B cell (primary cell): ENCODE data around the gene CR2. TPM values are rescaled to one million over a fixed set of nuclear protein-coding genes. Genes with fewer than 3 reads are reported as not detected.
"Not testable (repeated sequence)": the region's sequence is repeated elsewhere in the genome, so short reads cannot be mapped to it uniquely, and the experiment has no call there.

Experiments used
- ATAC-seq: fragments of 200-7000 bp; cut with Tn5 transposase; one replicate; pipeline ENCODE4 v1.10.0; 2021; ENCODE audit warnings: low read depth, mild to moderate bottlenecking, moderate number of reproducible peaks, moderate library complexity
- CTCF ChIA-PET: fragments of 350-600 bp; sonication (Branson Sonifier 250); formaldehyde crosslinking; loops from one replicate; lab custom pipeline; 2021; ENCODE audit warnings: antibody characterized with exemption, inconsistent platforms; lab: Charles Lee
- POLR2A ChIA-PET: fragments of 350-600 bp; sonication (Branson Sonifier 250); formaldehyde crosslinking; loops from one replicate; lab custom pipeline; 2021; ENCODE audit warnings: antibody characterized with exemption; lab: Charles Lee
- DNase-seq: peaks from one replicate; pipeline ENCODE4 v3.0.0; 2013
- H2AFZ ChIP-seq: 2 replicates; pipeline ENCODE4 v1.6.1; 2012; ENCODE audit warnings: mild to moderate bottlenecking, low read depth, low read length; ENCODE audit not compliant: insufficient read depth, poor library complexity, severe bottlenecking
- H3K27ac ChIP-seq, 2 donors: 1 replicate in 1 of 2; 2 replicates in 1 of 2; pipeline ENCODE4 v1.5.1; 2012 to 2013; ENCODE audit warnings: low read length in 2 of 2, mild to moderate bottlenecking in 2 of 2, moderate library complexity in 1 of 2
- H3K27me3 ChIP-seq, 4 experiments: fragments of 200-600 bp in 1 of 4; sonication (generic) in 1 of 4; replicated peaks in 1 of 4; 1 replicate in 2 of 4; 2 replicates in 2 of 4; pipeline versions ENCODE4 v1.6.1 to v1.7.0; 2013 to 2016; ENCODE audit warnings: low read length in 3 of 4, mild to moderate bottlenecking in 2 of 4, mixed read lengths in 1 of 4, moderate library complexity in 1 of 4; ENCODE audit not compliant: insufficient read depth in 4 of 4, control insufficient read depth in 3 of 4; ENCODE audit errors: control extremely low read depth in 1 of 4
- H3K36me3 ChIP-seq, 2 experiments: replicated peaks in 1 of 2; 1 replicate in 1 of 2; 2 replicates in 1 of 2; pipeline versions ENCODE4 v1.6.1 to v1.7.1; 2013; ENCODE audit warnings: low read length in 1 of 2; ENCODE audit not compliant: insufficient read depth in 2 of 2, control insufficient read depth in 1 of 2; ENCODE audit errors: control extremely low read depth in 1 of 2, extremely low read depth in 1 of 2
- H3K4me1 ChIP-seq, 2 donors: fragments of 200-600 bp in 1 of 2; sonication (generic) in 1 of 2; 1 replicate in 1 of 2; 2 replicates in 1 of 2; pipeline versions ENCODE4 v1.5.1 to v1.6.1; 2013 to 2017; ENCODE audit warnings: low read length in 2 of 2; ENCODE audit not compliant: control insufficient read depth in 2 of 2, insufficient read depth in 2 of 2
- H3K4me2 ChIP-seq: replicated peaks from 2 replicates; pipeline ENCODE3; 2012; ENCODE audit warnings: mild to moderate bottlenecking, low read depth, low read length; ENCODE audit not compliant: poor library complexity, severe bottlenecking
- H3K4me3 ChIP-seq, 5 experiments: fragments of 200-600 bp in 1 of 5; sonication (generic) in 1 of 5; 1 replicate in 3 of 5; 2 replicates in 2 of 5; pipeline versions ENCODE4 v1.5.1 to v1.7.0; 2011 to 2016; ENCODE audit warnings: low read length in 4 of 5, mild to moderate bottlenecking in 4 of 5, low read depth in 2 of 5, control low read depth in 1 of 5, moderate library complexity in 1 of 5; ENCODE audit not compliant: insufficient read depth in 1 of 5; ENCODE audit errors: control extremely low read depth in 1 of 5, extremely low read depth in 1 of 5
- H3K79me2 ChIP-seq: fragments of 200-600 bp; sonication (generic); one replicate; pipeline ENCODE4 v1.6.0; 2016; ENCODE audit warnings: low read length; ENCODE audit not compliant: control insufficient read depth, insufficient read depth
- H3K9ac ChIP-seq: fragments of 200-600 bp; sonication (generic); 2 replicates; pipeline ENCODE4 v1.6.1; 2017; ENCODE audit warnings: mild to moderate bottlenecking, low read length, moderate library complexity
- H3K9me3 ChIP-seq, 3 donors: one replicate each; pipeline versions ENCODE4 v1.6.1 to v1.7.1; 2013; ENCODE audit warnings: low read length in 2 of 3; ENCODE audit not compliant: control insufficient read depth in 2 of 3, insufficient read depth in 1 of 3; ENCODE audit errors: control extremely low read depth in 1 of 3
- H4K20me1 ChIP-seq: 2 replicates; pipeline ENCODE4 v1.6.0; 2012; ENCODE audit warnings: mild to moderate bottlenecking, low read length; ENCODE audit not compliant: insufficient read depth, control insufficient read depth, poor library complexity, severe bottlenecking
- H3K27ac Mint-ChIP-seq: one replicate; pipeline ENCODE4 v1.8.0; 2021; ENCODE audit warnings: mixed read lengths
- H3K27me3 Mint-ChIP-seq: one replicate; pipeline ENCODE4 v1.8.0; 2021; ENCODE audit warnings: mixed read lengths
- H3K4me1 Mint-ChIP-seq: one replicate; pipeline ENCODE4 v1.8.0; 2021; ENCODE audit warnings: mixed read lengths
- H3K4me3 Mint-ChIP-seq: one replicate; pipeline ENCODE4 v1.8.0; 2021; ENCODE audit warnings: mixed read lengths
- H3K9me3 Mint-ChIP-seq: one replicate; pipeline ENCODE4 v1.8.0; 2022; ENCODE audit warnings: mixed read lengths; ENCODE audit not compliant: insufficient read depth
- EZH2 ChIP-seq: IDR thresholded peaks from 2 replicates; pipeline ENCODE4 v1.6.1; 2012; ENCODE audit warnings: borderline replicate concordance, low read depth, mild to moderate bottlenecking, moderate library complexity, low read length; ENCODE audit not compliant: insufficient read depth, poor library complexity, severe bottlenecking
- WGBS: methylation state at CpG from one replicate; pipeline ENCODE4 v1.1.5; 2013; ENCODE audit warnings: missing lambda C conversion rate; ENCODE audit not compliant: insufficient coverage; 5-methylcytosine and 5-hydroxymethylcytosine counted together
- intact Hi-C: fragments of 100-400 bp; cut with micrococcal nuclease; formaldehyde crosslinking; loops from one replicate; pipeline ENCODE4 v1.10.0; 2022
- polyA plus RNA-seq: library from polyadenylated mRNA; depleted of rRNA; stranded (reverse); fragments of >200 nt; gene quantifications from 2 replicates; pipeline ENCODE4 v1.2.3, GENCODE V29; 2012
- total RNA-seq, 2 donors: library from RNA; stranded (reverse); fragments of 120-200 nt in 1 of 2; gene quantifications; 1 replicate in 1 of 2; 2 replicates in 1 of 2; pipeline versions ENCODE4 v1.2.3 to v1.2.4, GENCODE V29; 2013 to 2022
- TF ChIP-seq, protein P1 (sequence below): fragments of 200-600 bp; IDR thresholded peaks from one replicate; pipeline ENCODE4 v1.8.0; 2022; ENCODE audit warnings: antibody characterized with exemption, mild to moderate bottlenecking

The CR2 gene
- total and polyA plus RNA-seq, 2 donors (not counting 1 experiment from before 2014, with no cell fraction given) = 26.0 to 30.5 TPM

DNA sequence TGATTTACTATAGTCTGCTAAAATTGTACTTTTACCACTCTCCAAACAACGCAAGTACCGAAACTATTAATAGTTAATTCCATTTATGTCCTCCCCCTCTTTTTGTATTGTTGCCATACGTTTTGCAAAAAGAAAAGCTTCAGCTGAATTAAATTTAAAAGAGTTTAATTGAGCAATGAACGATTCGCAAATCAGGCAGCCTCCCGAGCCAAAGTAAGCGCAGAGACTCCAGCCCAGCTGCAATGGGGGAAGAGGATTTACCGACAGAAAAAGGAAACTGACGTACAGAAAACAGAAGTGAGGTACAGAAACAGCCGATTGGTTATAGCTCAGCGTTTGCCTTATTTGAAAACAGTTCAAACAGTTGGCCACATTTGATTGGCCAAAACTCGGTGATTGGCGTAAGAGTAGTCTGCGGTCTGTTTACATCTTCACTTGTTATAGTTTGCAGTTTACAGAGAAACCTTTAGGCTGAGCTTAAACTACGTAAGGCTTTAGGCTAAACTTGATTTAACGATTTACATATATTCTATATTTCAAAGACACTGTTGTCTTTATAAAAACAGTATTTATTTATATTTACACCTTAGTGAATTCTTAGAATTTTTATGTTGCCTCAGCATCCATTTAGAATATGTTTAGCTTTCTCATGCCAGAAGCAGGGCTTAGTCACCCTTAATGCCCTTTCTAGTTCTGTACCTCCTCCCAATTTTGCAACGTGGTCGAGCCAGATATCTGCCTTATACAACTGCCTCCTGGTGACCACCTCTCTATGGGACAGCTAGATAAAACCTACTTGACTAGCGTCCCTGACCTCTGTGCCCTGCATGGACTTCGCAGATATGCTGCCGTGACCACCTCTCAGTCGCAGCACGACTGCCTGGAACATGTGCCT is 65.6 kb downstream of the CR2 start:
- DNase-seq = no peak
- H3K27ac Mint-ChIP-seq = no peak overlapping the region
- no peaks in the 10 kb centered on the region for H3K9me3 Mint-ChIP-seq
- POLR2A ChIA-PET = no interaction called here
- 93% methylated on average over 16 of the region's 23 CpGs for WGBS
- H4K20me1 ChIP-seq = no peaks in the 10 kb centered on the region
- ATAC-seq = no peak
- no peaks in the 10 kb centered on the region for H3K27me3 ChIP-seq
- no peaks in the 10 kb centered on the region for H3K4me1 Mint-ChIP-seq
- H3K4me3 ChIP-seq = no peak overlapping the region
- H3K4me3 Mint-ChIP-seq = no peak overlapping the region
- no peak overlapping the region for H3K27ac ChIP-seq
- no peaks in the 10 kb centered on the region for H3K79me2 ChIP-seq
- CTCF ChIA-PET = interaction anchor here (0.5 to 0.9 kb wide), 2 partner anchors 115 to 470 kb away, joined by 3 to 5 read pairs; no protein-coding TSS in a partner anchor
- TF ChIP-seq EZH2 = no peak
- TF ChIP-seq, protein P1, sequence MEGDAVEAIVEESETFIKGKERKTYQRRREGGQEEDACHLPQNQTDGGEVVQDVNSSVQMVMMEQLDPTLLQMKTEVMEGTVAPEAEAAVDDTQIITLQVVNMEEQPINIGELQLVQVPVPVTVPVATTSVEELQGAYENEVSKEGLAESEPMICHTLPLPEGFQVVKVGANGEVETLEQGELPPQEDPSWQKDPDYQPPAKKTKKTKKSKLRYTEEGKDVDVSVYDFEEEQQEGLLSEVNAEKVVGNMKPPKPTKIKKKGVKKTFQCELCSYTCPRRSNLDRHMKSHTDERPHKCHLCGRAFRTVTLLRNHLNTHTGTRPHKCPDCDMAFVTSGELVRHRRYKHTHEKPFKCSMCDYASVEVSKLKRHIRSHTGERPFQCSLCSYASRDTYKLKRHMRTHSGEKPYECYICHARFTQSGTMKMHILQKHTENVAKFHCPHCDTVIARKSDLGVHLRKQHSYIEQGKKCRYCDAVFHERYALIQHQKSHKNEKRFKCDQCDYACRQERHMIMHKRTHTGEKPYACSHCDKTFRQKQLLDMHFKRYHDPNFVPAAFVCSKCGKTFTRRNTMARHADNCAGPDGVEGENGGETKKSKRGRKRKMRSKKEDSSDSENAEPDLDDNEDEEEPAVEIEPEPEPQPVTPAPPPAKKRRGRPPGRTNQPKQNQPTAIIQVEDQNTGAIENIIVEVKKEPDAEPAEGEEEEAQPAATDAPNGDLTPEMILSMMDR = no peak
- no peaks in the 10 kb centered on the region for H3K4me1 ChIP-seq
- H3K27me3 Mint-ChIP-seq = no peaks in the 10 kb centered on the region
- H3K36me3 ChIP-seq = peaks cover 4 to 12% of the 10 kb centered on the region in 2 experiments
- intact Hi-C loops = no loop called here
- H3K9ac ChIP-seq = no peak overlapping the region
- no peak overlapping the region for H3K4me2 ChIP-seq
- peaks cover 0 to 2% (median 0%) of the 10 kb centered on the region in 3 donors for H3K9me3 ChIP-seq
- H2AFZ ChIP-seq = no peak overlapping the region

DNA sequence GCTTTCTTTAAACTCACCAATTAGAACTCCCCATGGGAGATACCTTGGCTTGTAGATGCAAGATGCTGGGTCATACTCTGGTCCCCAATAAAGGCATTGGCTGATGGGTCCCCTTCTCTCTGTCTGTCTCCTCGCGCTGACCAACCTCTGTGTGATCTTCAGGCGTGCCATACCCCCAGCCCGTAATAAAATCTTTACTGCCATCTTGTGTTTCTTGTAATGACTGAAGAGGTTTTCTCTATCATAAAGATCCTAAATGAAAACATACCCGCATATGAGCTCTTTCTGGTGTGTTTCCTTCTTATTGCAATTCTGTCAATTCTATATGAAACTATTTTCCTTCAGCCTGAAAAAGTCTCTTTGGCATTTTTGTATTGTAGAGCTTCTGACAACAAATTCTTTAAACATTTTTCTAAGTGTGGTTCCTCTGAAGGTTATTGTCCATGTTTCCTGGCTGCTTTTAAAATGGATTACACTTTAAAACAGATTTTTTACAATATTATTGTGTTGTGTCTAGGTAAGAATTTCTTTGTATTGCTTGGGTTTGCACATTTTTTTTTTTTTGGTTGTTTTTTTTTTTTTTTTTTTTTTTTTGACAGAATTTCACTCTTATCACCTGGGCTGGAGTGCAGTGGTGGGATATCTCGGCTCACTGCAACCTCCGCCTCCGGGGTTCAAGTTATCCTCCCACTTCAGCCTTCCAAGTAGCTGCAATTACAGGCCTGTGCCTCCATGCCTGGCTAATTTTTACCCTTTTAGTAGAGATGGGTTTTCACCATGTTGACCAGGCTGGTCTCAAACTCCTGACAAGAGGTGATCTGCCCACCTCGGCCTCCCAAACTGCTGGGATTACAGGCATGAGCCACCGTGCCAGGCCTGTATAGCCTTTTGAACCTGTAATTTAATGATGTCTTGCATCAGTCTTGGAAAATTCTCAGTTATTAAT is 66.5 kb downstream of the CR2 start:
- H3K4me1 ChIP-seq, H3K27ac Mint-ChIP-seq, H3K27ac ChIP-seq, H3K9ac ChIP-seq, H3K79me2 ChIP-seq, H3K9me3 ChIP-seq, DNase-seq, H3K4me2 ChIP-seq, H3K4me1 Mint-ChIP-seq, H3K4me3 ChIP-seq, H3K27me3 Mint-ChIP-seq, intact Hi-C loops, H2AFZ ChIP-seq, H4K20me1 ChIP-seq, H3K27me3 ChIP-seq, ATAC-seq, H3K9me3 Mint-ChIP-seq, H3K4me3 Mint-ChIP-seq, POLR2A ChIA-PET: not testable (repeated sequence)
- peaks cover 4 to 14% of the 10 kb centered on the region in 2 experiments for H3K36me3 ChIP-seq
- CTCF ChIA-PET = interaction anchor here (0.6 to 0.7 kb wide), 2 partner anchors 477 to 501 kb away, joined by 3 to 4 read pairs; no protein-coding TSS in a partner anchor
- WGBS = no CpG with 5 or more reads among the region's 10 CpGs

DNA sequence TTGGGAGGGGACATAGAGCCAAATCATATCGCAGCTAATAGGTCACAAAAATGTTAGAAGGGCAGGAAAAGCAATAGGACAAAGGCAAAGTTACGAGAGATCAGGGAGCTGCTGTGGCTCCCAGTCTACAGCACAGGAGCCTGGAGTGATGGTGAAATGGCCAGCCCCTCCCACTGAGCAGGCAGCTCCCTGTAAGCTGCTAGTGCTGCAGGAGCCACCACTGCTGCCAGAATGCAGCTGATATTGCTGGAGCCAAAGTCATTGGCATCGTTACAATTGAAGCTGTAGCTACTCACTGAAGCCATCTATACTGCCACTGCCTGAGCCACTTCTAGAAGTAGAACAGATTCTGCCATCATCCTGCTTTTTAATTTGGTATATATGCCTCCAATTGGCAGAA is 71.1 kb downstream of the CR2 start:
- H3K79me2 ChIP-seq, POLR2A ChIA-PET, H3K4me1 ChIP-seq, DNase-seq, H3K9ac ChIP-seq, intact Hi-C loops, H3K9me3 ChIP-seq, ATAC-seq, H4K20me1 ChIP-seq, H3K27ac Mint-ChIP-seq, H3K36me3 ChIP-seq, H3K4me1 Mint-ChIP-seq, H3K27me3 Mint-ChIP-seq, H3K27me3 ChIP-seq, H3K4me3 Mint-ChIP-seq, H3K4me3 ChIP-seq, H3K9me3 Mint-ChIP-seq, CTCF ChIA-PET, H3K27ac ChIP-seq, H3K4me2 ChIP-seq, H2AFZ ChIP-seq: not testable (repeated sequence)
- no CpG with 5 or more reads among the region's 3 CpGs for WGBS
